ENCODE data around the gene ATP9B.
"Not testable (repeated sequence)": the region's sequence is repeated elsewhere in the genome, so short reads cannot be mapped to it uniquely, and the experiment has no call there.

Gene ATP9B

GRCh38 chr18:79300413-79300812, 231.2 kb downstream of the ATP9B start:
- no peak for DNase-seq

GRCh38 chr18:79302120-79302519, 232.9 kb downstream of the ATP9B start:
- no peak for DNase-seq

GRCh38 chr18:79305911-79306310, 236.7 kb downstream of the ATP9B start:
- DNase-seq, result peak; percentile 68

GRCh38 chr18:79309614-79310358, 240.6 kb downstream of the ATP9B start:
- DNase-seq, result no peak

GRCh38 chr18:79314838-79315388, 245.7 kb downstream of the ATP9B start:
- DNase-seq, result no peak

GRCh38 chr18:79315596-79315995, 246.4 kb downstream of the ATP9B start:
- DNase-seq, result no peak

GRCh38 chr18:79317703-79318102, 248.5 kb downstream of the ATP9B start:
- no peak for DNase-seq

GRCh38 chr18:79318142-79318673, 249.0 kb downstream of the ATP9B start:
- DNase-seq, result no peak

GRCh38 chr18:79320216-79320850, 251.1 kb downstream of the ATP9B start:
- no peak for DNase-seq

- peak; percentile 62 for DNase-seq
Measured at GRCh38 chr18:79321625-79322405, 252.6 kb downstream of the ATP9B start.

- DNase-seq, result no peak
Measured at GRCh38 chr18:79322441-79322840, 253.2 kb downstream of the ATP9B start.

GRCh38 chr18:79323471-79323870, 254.3 kb downstream of the ATP9B start:
- DNase-seq, result no peak

- DNase-seq, result no peak
Measured at GRCh38 chr18:79326413-79327198, 257.4 kb downstream of the ATP9B start.

GRCh38 chr18:79327199-79327721, 258.1 kb downstream of the ATP9B start:
- no peak for DNase-seq

GRCh38 chr18:79327915-79328314, 258.7 kb downstream of the ATP9B start:
- DNase-seq, result not testable (repeated sequence)

- no peak for DNase-seq
Measured at GRCh38 chr18:79328887-79329286, 259.7 kb downstream of the ATP9B start.

GRCh38 chr18:79329786-79330185, 260.6 kb downstream of the ATP9B start:
- no peak for DNase-seq

- DNase-seq, result peak; percentile 58
Measured at GRCh38 chr18:79332646-79333045, 263.5 kb downstream of the ATP9B start.

- DNase-seq, result no peak
Measured at GRCh38 chr18:79333046-79333445, 263.9 kb downstream of the ATP9B start.

GRCh38 chr18:79334496-79335233, 265.5 kb downstream of the ATP9B start:
- DNase-seq, result no peak

GRCh38 chr18:79335833-79336360, 266.7 kb downstream of the ATP9B start:
- DNase-seq, result no peak
